WTC11 (cell line): Measurements from ENCODE around the gene BOD1L1.

Experiments
- CTCF ChIP-seq: fragments of 200-600 bp; IDR thresholded peaks from 2 replicates; pipeline ENCODE4 v1.8.0; 2022; ENCODE audit warnings: antibody characterized with exemption
- ESRRA ChIP-seq: sonication (generic); formaldehyde crosslinking; IDR thresholded peaks from 2 replicates; pipeline ENCODE4 v1.8.1; 2022; ENCODE audit warnings: mild to moderate bottlenecking, missing genetic modification reagents, borderline replicate concordance
- ETV6 ChIP-seq: sonication (generic); formaldehyde crosslinking; IDR thresholded peaks from 2 replicates; pipeline ENCODE4 v1.8.1; 2022; ENCODE audit warnings: mild to moderate bottlenecking, missing genetic modification reagents
- FOXJ3 ChIP-seq: sonication (generic); formaldehyde crosslinking; IDR thresholded peaks from 2 replicates; pipeline ENCODE4 v1.9.0; 2021; ENCODE audit warnings: missing genetic modification reagents, mild to moderate bottlenecking, borderline replicate concordance
- FOXP1 ChIP-seq: sonication (generic); formaldehyde crosslinking; IDR thresholded peaks from 2 replicates; pipeline ENCODE4 v1.8.0; 2022; ENCODE audit warnings: missing genetic modification reagents, mild to moderate bottlenecking, moderate library complexity, borderline replicate concordance
- ZNF219 ChIP-seq: sonication (generic); formaldehyde crosslinking; IDR thresholded peaks from 2 replicates; pipeline ENCODE4 v1.8.0; 2023; ENCODE audit warnings: missing genetic modification reagents, mild to moderate bottlenecking, borderline replicate concordance
- TF ChIP-seq, protein P1 (sequence below): sonication (generic); formaldehyde crosslinking; IDR thresholded peaks from 2 replicates; pipeline ENCODE4 v1.8.1; 2022; ENCODE audit warnings: missing genetic modification reagents, borderline replicate concordance
- TF ChIP-seq, protein P2 (sequence below): sonication (generic); formaldehyde crosslinking; IDR thresholded peaks from 2 replicates; pipeline ENCODE4 v1.8.1; 2023; ENCODE audit warnings: mild to moderate bottlenecking, missing genetic modification reagents
- TF ChIP-seq, protein P3 (sequence below): sonication (generic); formaldehyde crosslinking; IDR thresholded peaks from 2 replicates; pipeline ENCODE4 v1.8.1; 2022; ENCODE audit warnings: mild to moderate bottlenecking, moderate library complexity, missing genetic modification reagents
- TF ChIP-seq, protein P4 (sequence below): sonication (generic); formaldehyde crosslinking; IDR thresholded peaks from 2 replicates; pipeline ENCODE4 v1.8.0; 2022; ENCODE audit warnings: mild to moderate bottlenecking, missing genetic modification reagents

- TF ChIP-seq ETV6 (CRISPR knock-in tag): no peak
- no peak for TF ChIP-seq CTCF
- TF ChIP-seq ESRRA (CRISPR knock-in tag): no peak
- TF ChIP-seq, protein P1, sequence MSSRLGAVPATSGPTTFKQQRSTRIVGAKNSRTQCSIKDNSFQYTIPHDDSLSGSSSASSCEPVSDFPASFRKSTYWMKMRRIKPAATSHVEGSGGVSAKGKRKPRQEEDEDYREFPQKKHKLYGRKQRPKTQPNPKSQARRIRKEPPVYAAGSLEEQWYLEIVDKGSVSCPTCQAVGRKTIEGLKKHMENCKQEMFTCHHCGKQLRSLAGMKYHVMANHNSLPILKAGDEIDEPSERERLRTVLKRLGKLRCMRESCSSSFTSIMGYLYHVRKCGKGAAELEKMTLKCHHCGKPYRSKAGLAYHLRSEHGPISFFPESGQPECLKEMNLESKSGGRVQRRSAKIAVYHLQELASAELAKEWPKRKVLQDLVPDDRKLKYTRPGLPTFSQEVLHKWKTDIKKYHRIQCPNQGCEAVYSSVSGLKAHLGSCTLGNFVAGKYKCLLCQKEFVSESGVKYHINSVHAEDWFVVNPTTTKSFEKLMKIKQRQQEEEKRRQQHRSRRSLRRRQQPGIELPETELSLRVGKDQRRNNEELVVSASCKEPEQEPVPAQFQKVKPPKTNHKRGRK: no peak
- TF ChIP-seq, protein P2, sequence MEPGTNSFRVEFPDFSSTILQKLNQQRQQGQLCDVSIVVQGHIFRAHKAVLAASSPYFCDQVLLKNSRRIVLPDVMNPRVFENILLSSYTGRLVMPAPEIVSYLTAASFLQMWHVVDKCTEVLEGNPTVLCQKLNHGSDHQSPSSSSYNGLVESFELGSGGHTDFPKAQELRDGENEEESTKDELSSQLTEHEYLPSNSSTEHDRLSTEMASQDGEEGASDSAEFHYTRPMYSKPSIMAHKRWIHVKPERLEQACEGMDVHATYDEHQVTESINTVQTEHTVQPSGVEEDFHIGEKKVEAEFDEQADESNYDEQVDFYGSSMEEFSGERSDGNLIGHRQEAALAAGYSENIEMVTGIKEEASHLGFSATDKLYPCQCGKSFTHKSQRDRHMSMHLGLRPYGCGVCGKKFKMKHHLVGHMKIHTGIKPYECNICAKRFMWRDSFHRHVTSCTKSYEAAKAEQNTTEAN (CRISPR knock-in tag): no peak
- no peak for TF ChIP-seq FOXP1
- no peak for TF ChIP-seq ZNF219 (CRISPR knock-in tag)
- TF ChIP-seq, protein P3, sequence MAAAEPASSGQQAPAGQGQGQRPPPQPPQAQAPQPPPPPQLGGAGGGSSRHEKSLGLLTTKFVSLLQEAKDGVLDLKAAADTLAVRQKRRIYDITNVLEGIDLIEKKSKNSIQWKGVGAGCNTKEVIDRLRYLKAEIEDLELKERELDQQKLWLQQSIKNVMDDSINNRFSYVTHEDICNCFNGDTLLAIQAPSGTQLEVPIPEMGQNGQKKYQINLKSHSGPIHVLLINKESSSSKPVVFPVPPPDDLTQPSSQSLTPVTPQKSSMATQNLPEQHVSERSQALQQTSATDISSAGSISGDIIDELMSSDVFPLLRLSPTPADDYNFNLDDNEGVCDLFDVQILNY (CRISPR knock-in tag): no peak
- no peak for TF ChIP-seq FOXJ3 (CRISPR knock-in tag)
- TF ChIP-seq, protein P4, sequence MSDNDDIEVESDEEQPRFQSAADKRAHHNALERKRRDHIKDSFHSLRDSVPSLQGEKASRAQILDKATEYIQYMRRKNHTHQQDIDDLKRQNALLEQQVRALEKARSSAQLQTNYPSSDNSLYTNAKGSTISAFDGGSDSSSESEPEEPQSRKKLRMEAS (CRISPR knock-in tag): no peak
Observed at GRCh38 chr4:13599159-13599558, 28.4 kb downstream of the BOD1L1 start.
